WTC11 (cell line): Measurements from ENCODE around the gene LRIT3.

Experiments used
- CTCF ChIP-seq: fragments of 200-600 bp; IDR thresholded peaks from 2 replicates; pipeline ENCODE4 v1.8.0; 2022; ENCODE audit warnings: antibody characterized with exemption
- ELF4 ChIP-seq: sonication (generic); formaldehyde crosslinking; IDR thresholded peaks from 2 replicates; pipeline ENCODE4 v1.8.1; 2022; ENCODE audit warnings: low read depth, mild to moderate bottlenecking, moderate library complexity, missing genetic modification reagents
- NFE2L1 ChIP-seq: sonication (generic); formaldehyde crosslinking; IDR thresholded peaks from 2 replicates; pipeline ENCODE4 v1.8.1; 2023; ENCODE audit warnings: missing genetic modification reagents
- NFYB ChIP-seq: sonication (generic); formaldehyde crosslinking; conservative IDR thresholded peaks from 2 replicates; pipeline ENCODE4 v1.8.0; 2022; ENCODE audit warnings: low read depth, missing genetic modification reagents
- PRDM15 ChIP-seq: sonication (generic); formaldehyde crosslinking; IDR thresholded peaks from 2 replicates; pipeline ENCODE4 v1.8.0; 2022; ENCODE audit warnings: missing genetic modification reagents
- ZNF396 ChIP-seq: fragments of 250-450 bp; sonication (Bioruptor Pico); IDR thresholded peaks from 2 replicates; pipeline ENCODE4 v1.8.0; 2021; ENCODE audit warnings: mild to moderate bottlenecking, moderate library complexity, borderline replicate concordance

GRCh38 chr4:109908731-109909130, 60.8 kb downstream of the LRIT3 start:
- TF ChIP-seq PRDM15 (CRISPR knock-in tag): no peak
- no peak for TF ChIP-seq ZNF396 (CRISPR knock-in tag)
- no peak for TF ChIP-seq CTCF
- no peak for TF ChIP-seq NFYB
- TF ChIP-seq ELF4 (CRISPR knock-in tag): no peak
- no peak for TF ChIP-seq NFE2L1 (CRISPR knock-in tag)
